ENCODE results near the gene MET.

- TF ChIP-seq CTCF (IDR thresholded peaks at IDR 0.05) (no peak), POLR2A (IDR thresholded peaks at IDR 0.05) (no peak), POLR2AphosphoS5 (IDR thresholded peaks at IDR 0.05) (no peak)
These were observed 2.2 kb upstream of the MET start for GRCh38 chr7:116669769-116670168.
